ENCODE results near the gene B4GALT6. TPM values are rescaled to one million over a fixed set of nuclear protein-coding genes. Genes with fewer than 3 reads are reported as not detected.

The B4GALT6 gene
- polyA plus RNA-seq, 1 donor from 2014 or later, result not detected

GRCh38 chr18:31592506-31593157 is 91.7 kb downstream of the B4GALT6 start:
- Mint-ChIP-seq H3K27me3 (peaks cover 2% of the 10 kb centered on the region), H3K4me3 (no peak overlapping the region), H3K4me1 (no peaks in the 10 kb centered on the region), H3K27ac (no peak overlapping the region), H3K9me3 (no peaks in the 10 kb centered on the region), H3K36me3 (no peaks in the 10 kb centered on the region)

GRCh38 chr18:31591628-31592027 is 92.8 kb downstream of the B4GALT6 start, which contains the start of gene TTR:
TSS of gene TTR (plus strand) at chr18:31591877. CDS start at chr18:31591903, 26 bp downstream.
- Mint-ChIP-seq H3K4me3 (no peak within 1 kb of the TSS), H3K4me1 (no peaks in the 10 kb centered on the region), H3K27ac (no peak within 1 kb of the TSS), H3K9me3 (no peaks in the 10 kb centered on the region), H3K36me3 (no peaks in the 10 kb centered on the region), H3K27me3 (no peaks in the 10 kb centered on the region)

GRCh38 chr18:31591113-31591512 is 93.3 kb downstream of the B4GALT6 start:
- Mint-ChIP-seq H3K27ac (no peak overlapping the region), H3K9me3 (no peaks in the 10 kb centered on the region), H3K36me3 (no peaks in the 10 kb centered on the region), H3K27me3 (no peaks in the 10 kb centered on the region), H3K4me3 (no peak overlapping the region), H3K4me1 (no peaks in the 10 kb centered on the region)

DNA sequence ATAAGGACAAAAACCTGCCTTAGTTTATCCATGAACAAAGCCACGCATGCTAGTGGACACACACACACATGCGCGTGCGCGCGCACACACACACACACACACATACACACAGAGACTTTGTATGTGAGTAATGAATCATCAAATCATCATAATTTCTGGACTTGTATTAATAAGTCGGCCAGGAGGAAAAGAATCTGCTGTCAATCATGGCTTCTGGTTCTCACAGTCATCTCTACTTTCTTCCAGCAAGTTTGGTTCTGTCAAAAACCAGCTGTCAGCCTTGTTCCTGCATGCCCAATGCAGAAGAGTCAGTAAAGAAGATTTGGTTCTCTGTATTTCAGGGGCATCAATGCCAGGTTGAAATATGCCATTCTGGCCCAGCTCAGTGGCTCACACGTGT is 93.8 kb downstream of the B4GALT6 start:
- no peak overlapping the region for H3K27ac Mint-ChIP-seq
- H3K27me3 Mint-ChIP-seq, result no peaks in the 10 kb centered on the region
- H3K9me3 Mint-ChIP-seq, result no peaks in the 10 kb centered on the region
- no peaks in the 10 kb centered on the region for H3K4me1 Mint-ChIP-seq
- H3K36me3 Mint-ChIP-seq, result no peaks in the 10 kb centered on the region
- no peak overlapping the region for H3K4me3 Mint-ChIP-seq

- H3K36me3 Mint-ChIP-seq, result no peaks in the 10 kb centered on the region
- no peak overlapping the region for H3K4me3 Mint-ChIP-seq
- H3K9me3 Mint-ChIP-seq, result no peaks in the 10 kb centered on the region
- no peaks in the 10 kb centered on the region for H3K27me3 Mint-ChIP-seq
- H3K4me1 Mint-ChIP-seq, result no peaks in the 10 kb centered on the region
- no peak overlapping the region for H3K27ac Mint-ChIP-seq
These were observed 96.9 kb downstream of the B4GALT6 start for GRCh38 chr18:31587529-31587928.

GRCh38 chr18:31586616-31587015 is 97.8 kb downstream of the B4GALT6 start:
- Mint-ChIP-seq H3K9me3 (no peaks in the 10 kb centered on the region), H3K27ac (no peak overlapping the region), H3K36me3 (no peaks in the 10 kb centered on the region), H3K4me1 (no peaks in the 10 kb centered on the region), H3K27me3 (no peaks in the 10 kb centered on the region), H3K4me3 (no peak overlapping the region)

DNA sequence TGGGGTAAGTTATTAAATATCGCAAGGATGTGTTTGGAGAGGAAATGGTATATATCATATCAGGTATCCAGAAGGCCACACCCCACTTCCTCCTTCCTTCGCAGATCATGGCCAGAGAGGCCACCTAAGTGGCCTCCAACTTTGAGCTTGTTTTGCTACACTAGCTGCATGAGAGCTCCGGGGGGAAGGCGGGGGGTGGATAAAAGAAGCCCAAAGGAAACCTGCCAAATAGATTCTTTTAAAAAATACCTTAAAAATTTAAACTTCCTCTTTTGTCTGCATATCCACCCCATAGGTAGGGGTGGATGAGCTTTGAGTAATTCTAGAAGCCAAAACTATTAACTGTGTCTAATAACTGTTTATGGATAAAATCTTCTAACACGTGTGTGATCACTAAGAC is 98.4 kb downstream of the B4GALT6 start:
- Mint-ChIP-seq H3K36me3 (no peaks in the 10 kb centered on the region), H3K4me1 (no peaks in the 10 kb centered on the region), H3K4me3 (no peak overlapping the region), H3K9me3 (no peaks in the 10 kb centered on the region), H3K27ac (no peak overlapping the region), H3K27me3 (no peaks in the 10 kb centered on the region)

DNA sequence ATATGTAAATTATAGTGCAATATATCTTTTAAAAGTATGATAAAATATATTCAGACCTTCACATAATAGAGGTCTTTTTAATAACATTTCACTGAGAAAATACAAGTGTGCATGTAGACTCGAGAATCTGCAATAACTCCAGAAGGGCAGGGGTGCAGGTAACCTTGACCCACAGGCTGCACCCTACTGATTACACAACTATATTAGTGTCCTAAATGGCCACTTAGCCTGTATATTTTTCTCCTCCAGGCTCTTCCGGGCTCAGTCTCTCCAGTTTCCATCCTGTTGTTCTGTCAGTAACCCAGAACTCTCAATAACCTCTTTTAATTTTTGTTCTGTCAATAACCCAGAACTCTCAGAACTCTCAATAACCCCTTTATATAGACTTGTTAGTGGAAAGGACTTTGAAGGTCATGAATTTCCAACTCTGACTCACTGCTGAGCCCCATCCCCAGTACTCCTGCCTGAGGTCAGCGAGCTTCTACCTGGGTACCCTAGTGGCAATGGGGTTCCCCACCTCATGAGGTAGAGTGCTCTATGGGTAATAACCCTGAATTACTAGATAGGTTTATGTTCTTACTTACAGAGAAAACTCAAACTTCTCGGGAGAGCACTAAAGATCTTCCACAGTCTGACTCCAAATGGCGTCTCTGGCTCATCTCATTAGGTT is 101.1 kb downstream of the B4GALT6 start:
- H3K36me3 Mint-ChIP-seq, result no peaks in the 10 kb centered on the region
- no peaks in the 10 kb centered on the region for H3K4me1 Mint-ChIP-seq
- no peaks in the 10 kb centered on the region for H3K9me3 Mint-ChIP-seq
- H3K27ac Mint-ChIP-seq, result no peak overlapping the region
- no peaks in the 10 kb centered on the region for H3K27me3 Mint-ChIP-seq
- H3K4me3 Mint-ChIP-seq, result no peak overlapping the region

GRCh38 chr18:31581498-31582197 is 102.7 kb downstream of the B4GALT6 start:
- H3K27me3 Mint-ChIP-seq, result no peaks in the 10 kb centered on the region
- H3K9me3 Mint-ChIP-seq, result no peaks in the 10 kb centered on the region
- H3K4me1 Mint-ChIP-seq, result no peaks in the 10 kb centered on the region
- no peaks in the 10 kb centered on the region for H3K36me3 Mint-ChIP-seq
- H3K4me3 Mint-ChIP-seq, result no peak overlapping the region
- H3K27ac Mint-ChIP-seq, result no peak overlapping the region

DNA sequence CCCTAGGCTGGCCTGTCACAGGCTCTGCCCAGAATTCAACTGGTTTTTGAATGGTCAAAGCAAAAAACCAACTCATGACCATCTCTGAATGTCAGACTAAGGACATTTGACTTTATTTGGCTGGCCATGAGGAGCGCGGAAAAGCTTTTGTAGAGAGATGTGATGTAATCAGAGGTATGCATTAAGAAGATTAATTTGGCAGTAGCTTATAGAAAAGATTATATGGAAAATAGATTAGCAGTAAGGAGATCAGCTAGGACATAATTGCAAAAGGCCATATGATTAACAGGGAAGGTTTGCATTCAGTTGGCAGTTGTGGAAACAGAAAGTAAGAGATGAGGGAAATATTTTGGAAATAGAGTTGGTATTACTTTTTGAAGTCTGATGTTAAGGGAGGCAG is 105.0 kb downstream of the B4GALT6 start:
- Mint-ChIP-seq H3K9me3 (no peaks in the 10 kb centered on the region), H3K4me3 (no peak overlapping the region), H3K36me3 (no peaks in the 10 kb centered on the region), H3K27ac (no peak overlapping the region), H3K4me1 (no peaks in the 10 kb centered on the region), H3K27me3 (no peaks in the 10 kb centered on the region)

DNA sequence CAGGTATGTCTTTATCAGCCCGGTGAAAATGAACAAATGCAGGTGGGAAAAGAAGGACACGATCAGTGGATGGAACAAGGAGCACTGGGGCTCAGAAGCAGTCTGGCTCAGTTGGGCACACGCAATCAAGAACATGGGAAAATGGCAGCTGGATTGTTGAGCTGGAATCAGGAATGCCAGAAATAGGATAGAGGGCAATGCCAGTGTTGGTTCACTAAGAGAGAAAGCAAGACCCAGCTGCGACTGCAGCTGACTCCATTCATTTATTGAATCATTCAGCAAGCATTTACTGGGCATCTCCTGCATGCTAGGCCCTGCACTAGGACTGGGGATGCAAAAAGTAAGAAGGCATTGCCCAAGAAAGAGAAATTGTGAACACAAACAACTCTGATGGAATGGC is 106.3 kb downstream of the B4GALT6 start:
- no peak overlapping the region for H3K27ac Mint-ChIP-seq
- no peaks in the 10 kb centered on the region for H3K27me3 Mint-ChIP-seq
- H3K36me3 Mint-ChIP-seq, result no peaks in the 10 kb centered on the region
- H3K4me1 Mint-ChIP-seq, result no peaks in the 10 kb centered on the region
- no peak overlapping the region for H3K4me3 Mint-ChIP-seq
- H3K9me3 Mint-ChIP-seq, result no peaks in the 10 kb centered on the region

DNA sequence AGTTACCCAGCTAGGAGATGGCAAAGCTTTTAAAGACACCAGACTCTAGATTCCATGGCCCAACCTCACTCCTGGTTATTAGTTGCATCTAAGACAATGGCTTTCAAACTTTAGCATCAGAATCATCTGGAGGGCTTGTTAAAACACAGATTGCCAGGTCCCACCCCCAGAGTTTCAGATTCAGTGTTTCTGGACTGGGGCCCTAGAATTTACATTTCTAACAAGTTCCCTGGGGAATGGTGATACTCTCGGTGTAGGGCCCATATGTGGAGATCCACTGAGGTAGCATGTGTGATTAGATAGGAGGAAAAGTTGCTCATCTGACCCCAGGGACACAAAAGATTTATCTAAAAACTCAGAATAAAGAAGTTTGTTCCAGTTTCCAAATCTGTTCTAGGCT is 107.2 kb downstream of the B4GALT6 start:
- H3K27ac Mint-ChIP-seq, result no peak overlapping the region

GRCh38 chr18:31576670-31577069 is 107.7 kb downstream of the B4GALT6 start:
- H3K36me3 Mint-ChIP-seq, result no peaks in the 10 kb centered on the region
- H3K9me3 Mint-ChIP-seq, result no peaks in the 10 kb centered on the region
- H3K27me3 Mint-ChIP-seq, result peaks cover 4% of the 10 kb centered on the region
- H3K4me3 Mint-ChIP-seq, result no peak overlapping the region
- no peaks in the 10 kb centered on the region for H3K4me1 Mint-ChIP-seq
- no peak overlapping the region for H3K27ac Mint-ChIP-seq

More for the DNA sequence above, 107.2 kb downstream of the B4GALT6 start:
- no peaks in the 10 kb centered on the region for H3K36me3 Mint-ChIP-seq
- H3K27me3 Mint-ChIP-seq, result peaks cover 4% of the 10 kb centered on the region
- H3K4me3 Mint-ChIP-seq, result no peak overlapping the region
- H3K4me1 Mint-ChIP-seq, result no peaks in the 10 kb centered on the region
- no peaks in the 10 kb centered on the region for H3K9me3 Mint-ChIP-seq

DNA sequence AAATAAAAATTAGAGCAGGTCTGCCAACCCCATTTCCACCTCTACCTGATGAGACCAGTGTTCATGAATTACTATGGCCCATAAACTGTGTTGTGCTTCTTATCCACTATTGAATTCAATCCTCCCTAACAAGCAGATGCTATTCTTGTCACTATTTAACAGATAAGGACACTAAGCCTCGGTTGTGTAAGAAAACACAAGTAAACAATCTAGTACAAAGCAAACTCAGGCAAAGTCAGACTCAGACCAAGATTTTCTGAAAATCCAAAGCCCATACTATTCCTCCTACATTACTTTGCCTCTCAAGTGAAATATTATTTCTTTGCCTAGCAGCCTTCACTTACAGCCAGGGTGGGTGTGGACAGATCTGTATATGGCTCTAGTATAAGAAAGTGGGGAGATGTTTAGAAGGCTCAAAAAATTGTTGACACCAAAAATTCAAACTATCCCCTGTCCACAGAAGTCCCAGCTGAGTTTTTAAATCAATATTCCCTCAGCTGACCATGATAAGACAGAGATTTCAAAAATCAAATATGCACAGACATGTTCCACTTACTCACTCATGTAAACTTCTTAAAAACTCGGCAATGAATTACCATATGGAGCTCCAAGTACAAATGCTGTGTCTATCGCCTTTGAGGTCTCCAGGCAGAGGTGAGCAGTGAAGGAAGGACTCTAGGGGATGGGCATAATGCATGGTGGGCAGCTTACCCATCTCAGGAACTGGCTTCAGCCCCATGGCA is 108.7 kb downstream of the B4GALT6 start:
- no peaks in the 10 kb centered on the region for H3K36me3 Mint-ChIP-seq
- H3K4me1 Mint-ChIP-seq, result no peaks in the 10 kb centered on the region
- no peak overlapping the region for H3K4me3 Mint-ChIP-seq
- H3K9me3 Mint-ChIP-seq, result no peaks in the 10 kb centered on the region
- peaks cover 4% of the 10 kb centered on the region for H3K27me3 Mint-ChIP-seq
- H3K27ac Mint-ChIP-seq, result no peak overlapping the region

GRCh38 chr18:31574359-31574758 is 110.0 kb downstream of the B4GALT6 start:
- no peaks in the 10 kb centered on the region for H3K36me3 Mint-ChIP-seq
- no peak overlapping the region for H3K4me3 Mint-ChIP-seq
- no peak overlapping the region for H3K27ac Mint-ChIP-seq
- H3K9me3 Mint-ChIP-seq, result no peaks in the 10 kb centered on the region
- no peaks in the 10 kb centered on the region for H3K4me1 Mint-ChIP-seq
- H3K27me3 Mint-ChIP-seq, result peaks cover 4% of the 10 kb centered on the region

All from IgD-negative memory B cell (primary cell).